ENCODE results near the gene CNN3.
"Not testable (repeated sequence)": the region's sequence is repeated elsewhere in the genome, so short reads cannot be mapped to it uniquely, and the experiment has no call there.

The CNN3 gene

DNA sequence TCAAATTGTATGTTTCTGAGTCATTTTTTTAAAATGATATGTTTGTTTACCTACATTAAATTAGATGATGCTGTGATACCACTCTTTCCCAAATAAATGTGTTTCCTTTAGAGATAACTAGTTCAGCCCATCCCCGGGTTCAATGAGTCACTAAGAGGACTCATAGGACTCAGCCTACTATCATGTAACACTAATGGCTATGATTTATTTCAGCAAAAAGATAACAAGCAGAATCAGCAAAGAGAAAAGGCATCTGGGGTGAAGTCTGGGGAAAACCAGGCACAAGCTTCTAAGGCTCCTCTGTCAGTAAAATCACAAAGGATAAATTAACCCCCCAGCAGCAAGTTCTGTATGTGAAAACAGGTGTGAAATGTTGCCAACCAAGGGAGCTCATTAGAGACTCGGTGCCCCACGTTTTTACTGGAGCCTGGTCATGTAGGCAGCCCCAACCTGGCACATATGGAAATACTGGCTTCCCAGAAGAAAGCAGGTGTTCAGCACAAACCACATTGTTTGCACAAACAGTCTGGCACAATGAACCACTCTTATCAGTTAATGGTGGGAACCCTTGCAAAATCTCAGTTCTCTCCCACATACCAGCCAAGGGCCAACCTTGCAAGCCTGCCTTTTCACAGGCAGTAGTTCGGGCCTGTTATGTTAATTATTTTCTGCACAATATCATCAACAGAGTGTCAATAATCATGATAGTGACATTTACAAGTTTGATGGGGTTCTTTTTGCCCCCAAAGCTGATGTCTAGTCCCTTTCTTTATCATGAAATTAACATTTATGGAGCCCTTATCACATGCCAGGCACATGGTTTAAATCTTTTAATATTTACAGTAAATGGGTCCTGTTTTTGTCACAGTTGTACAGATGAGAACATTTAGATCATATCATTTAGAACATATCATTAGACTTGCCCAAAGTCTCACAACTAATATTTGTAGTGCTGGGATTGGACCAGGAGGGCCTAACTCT, 23.1 kb upstream of the CNN3 start:
- DNase-seq, result no peak

GRCh38 chr1:94947437-94947836, 20.5 kb upstream of the CNN3 start:
- no peak for DNase-seq

DNA sequence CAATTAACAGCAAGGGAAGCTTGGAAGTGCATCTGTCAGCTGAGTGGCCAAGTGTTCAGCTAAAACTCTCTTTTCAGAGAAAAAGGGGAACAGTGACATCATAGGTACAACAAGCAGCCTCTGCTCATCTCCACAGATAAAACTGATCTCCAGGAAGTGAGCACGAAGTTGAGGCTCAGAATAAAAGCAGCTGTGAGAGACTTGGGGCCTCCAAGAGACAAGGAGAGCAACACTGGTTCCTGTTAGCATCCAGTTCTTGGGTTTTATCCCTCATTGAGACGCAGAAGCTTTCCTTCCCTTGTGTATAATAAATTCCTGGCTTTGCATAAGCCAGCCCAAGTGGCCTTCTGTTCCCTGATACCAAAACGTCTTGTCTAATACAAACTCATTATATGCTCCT, 20.0 kb upstream of the CNN3 start:
- DNase-seq, result no peak

DNA sequence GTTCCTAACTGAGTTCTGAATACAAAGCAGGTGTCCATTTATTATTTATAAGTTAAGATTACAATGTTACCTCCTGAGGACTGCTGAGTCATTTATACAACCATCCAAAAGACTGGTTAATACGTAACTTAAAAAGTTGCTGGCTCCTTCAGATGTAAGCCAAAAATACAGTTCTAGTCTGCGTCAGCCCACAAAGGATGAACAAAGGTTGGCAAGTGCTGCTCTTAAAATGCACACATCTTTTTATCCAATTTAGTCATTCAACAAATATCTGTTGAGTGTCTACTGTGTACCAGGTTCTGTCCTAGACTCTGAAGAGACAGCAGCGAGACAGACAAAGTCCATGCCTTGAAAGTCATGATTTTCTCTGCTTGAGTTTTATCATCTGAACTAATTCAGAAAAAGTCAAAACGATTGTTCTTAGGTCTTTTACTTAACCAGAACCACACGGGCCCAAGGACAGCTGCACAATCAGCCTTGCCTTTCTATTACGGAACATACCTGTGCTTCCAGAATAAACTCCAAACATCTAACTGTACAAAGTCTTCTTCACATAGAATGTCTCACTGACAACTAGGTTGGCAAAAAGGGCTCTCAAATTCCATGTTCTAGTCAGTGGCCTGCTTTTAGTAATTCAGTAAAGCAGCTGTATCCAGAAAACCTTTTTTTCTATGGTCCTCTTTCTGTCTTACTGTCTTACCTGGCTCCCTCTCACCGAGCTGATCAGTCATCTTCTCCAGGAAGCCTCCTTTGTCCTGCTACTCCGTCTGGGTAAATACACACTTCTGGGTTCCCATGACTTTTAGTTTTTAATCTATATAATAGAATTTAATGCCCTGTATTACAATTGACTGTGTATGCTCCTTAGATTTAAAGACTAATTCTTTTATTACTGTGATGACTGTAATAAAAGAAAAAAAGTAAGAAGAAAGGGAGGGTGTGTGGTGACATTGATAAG, 15.5 kb upstream of the CNN3 start:
- DNase-seq, result no peak

DNA sequence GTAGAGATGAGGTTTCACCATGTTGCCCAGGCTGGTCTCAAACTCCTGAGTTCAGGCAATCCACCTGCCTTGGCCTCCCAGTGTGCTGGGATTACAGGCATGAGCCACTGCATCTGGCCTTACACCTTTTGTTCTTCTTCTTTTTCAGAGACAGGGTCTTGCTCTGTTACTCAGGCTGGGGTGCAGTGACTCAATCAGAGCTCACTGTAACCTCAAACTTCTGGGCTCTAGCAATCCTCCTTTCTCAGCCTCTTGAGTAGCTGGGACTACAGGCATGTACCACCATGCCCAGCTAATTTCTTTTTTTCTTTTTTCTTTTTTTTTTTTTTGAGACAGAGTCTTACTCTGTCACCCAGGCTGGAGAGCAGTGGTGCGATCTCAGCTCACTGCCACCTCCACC, 14.6 kb upstream of the CNN3 start:
- DNase-seq, result not testable (repeated sequence)

DNA sequence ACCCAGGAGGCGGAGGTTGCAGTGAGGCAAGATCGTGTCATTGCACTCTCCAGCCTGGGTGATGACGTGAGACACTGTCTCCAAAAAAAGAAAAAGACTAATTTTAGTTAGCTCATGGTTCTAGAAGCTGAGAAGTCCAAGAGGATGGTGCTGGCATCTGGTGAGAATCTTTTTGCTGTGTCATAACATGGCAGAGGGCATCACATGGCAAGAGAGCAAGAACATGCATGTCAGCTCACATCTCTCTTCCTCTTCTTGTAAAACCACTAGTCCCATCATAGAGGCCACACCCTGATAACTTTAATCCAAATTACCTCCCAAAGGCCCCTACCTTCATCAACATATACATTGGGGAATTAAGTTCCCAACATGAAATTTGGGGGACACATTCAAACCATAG, 13.8 kb upstream of the CNN3 start:
- no peak for DNase-seq

DNA sequence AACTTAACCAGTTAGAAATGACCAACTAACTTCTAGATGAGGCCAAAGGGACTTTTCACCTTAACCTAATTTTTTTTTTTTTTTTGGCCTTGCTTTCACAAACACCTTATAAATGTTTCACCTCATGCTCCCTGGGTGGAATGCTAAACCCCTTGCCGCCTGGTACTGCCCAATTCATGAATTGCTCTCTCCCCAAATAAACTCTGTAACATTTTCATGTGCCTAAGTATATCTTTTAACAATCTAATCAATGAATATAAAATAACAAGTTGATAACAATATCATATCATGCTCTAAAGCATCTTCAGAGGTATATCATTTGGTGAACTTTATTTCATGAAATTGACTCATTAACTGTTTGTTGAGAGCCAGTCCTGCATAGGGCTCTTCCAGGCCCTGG, 10.9 kb upstream of the CNN3 start:
- no peak for DNase-seq

GRCh38 chr1:94936861-94937620, 10.1 kb upstream of the CNN3 start:
- no peak for DNase-seq

DNA sequence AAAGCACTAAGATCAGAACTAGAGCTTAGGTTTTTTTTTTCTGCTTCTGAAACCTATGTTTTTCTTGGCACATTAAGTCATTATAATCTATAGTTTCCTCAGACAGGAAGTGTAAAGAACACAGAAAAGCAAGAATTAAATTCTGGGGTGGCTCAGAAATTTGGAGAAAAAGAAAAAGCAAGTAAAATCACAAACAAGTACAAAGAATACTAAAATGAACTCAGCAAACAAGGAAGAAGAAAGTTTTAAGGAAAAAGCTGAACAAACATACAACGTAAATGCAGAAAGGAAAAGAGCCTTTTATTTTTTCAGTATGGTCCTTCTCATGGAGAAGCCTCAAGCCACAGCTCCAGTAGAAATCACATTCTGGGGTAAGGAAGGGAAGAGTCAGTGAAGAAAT, 8.6 kb upstream of the CNN3 start:
- DNase-seq, result no peak

- DNase-seq, result no peak
Observed at GRCh38 chr1:94935034-94935433, 8.1 kb upstream of the CNN3 start.

GRCh38 chr1:94934551-94934950, 7.6 kb upstream of the CNN3 start:
- no peak for DNase-seq

DNA sequence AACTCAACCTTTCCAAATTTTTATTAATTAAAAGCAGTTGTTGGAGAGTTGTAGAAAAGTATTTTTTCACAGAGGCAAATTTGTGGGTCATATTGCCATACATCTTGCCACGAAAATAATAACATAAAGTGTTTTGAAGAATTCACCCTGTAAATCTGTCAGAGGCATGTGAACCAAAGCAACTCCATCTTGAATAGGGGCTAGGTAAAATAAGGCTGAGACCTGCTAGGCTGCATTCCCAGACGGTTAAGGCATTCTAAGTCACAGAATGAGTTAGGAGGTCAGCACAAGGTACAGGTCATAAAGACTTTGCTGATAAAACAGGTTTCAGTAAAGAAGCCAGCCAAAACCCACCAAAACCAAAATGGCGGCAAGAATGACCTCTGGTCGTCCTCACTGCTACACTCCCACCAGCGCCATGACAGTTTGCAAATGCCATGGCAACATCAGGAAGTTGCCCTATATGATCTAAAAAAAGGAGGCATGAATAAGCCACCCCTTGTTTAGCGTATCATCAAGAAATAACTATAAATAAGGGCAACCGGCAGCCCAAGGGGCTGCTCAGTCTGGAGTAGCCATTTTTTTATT, 4.4 kb upstream of the CNN3 start:
- DNase-seq, result no peak

DNA sequence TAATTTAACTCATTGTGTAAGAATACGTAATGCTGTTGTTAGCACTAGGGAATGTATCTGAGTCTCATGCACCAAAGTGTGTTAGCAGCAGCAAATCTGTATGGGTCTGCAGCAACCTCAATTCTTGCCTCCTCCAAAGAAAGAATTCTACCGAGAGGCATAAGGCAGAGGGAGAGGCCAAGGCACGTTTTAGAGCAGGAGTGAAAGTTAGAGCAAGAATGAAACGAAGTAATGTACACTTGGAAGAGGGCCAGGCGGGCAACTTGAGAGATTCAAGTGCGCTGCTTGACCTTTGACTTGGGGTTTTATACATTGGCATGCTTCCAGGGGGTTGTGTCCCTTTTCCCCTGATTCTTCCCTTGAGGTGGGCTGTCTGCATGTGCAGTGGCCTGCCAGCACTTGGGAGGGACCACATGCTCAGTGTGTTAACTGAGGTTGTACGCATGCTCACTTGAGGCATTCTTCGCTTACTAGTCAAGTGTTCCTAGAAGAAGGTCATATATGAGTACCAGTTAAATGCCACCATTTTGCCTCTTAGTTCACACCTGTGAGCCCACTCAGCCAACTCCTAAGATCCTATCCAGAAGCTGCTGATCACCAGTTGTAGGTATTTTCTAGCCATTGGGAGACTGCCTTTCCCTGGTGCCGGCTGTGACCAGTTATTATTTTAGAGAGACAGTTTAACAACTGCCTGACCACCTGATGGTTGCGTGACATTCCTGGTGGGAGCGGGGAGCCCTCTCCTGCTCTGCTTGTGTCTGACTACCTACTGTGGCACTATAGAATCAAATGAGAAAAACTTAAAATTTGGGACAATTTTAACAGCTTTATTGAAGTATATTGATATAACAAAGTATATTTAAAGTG, 2.7 kb upstream of the CNN3 start:
- DNase-seq, result no peak

DNA sequence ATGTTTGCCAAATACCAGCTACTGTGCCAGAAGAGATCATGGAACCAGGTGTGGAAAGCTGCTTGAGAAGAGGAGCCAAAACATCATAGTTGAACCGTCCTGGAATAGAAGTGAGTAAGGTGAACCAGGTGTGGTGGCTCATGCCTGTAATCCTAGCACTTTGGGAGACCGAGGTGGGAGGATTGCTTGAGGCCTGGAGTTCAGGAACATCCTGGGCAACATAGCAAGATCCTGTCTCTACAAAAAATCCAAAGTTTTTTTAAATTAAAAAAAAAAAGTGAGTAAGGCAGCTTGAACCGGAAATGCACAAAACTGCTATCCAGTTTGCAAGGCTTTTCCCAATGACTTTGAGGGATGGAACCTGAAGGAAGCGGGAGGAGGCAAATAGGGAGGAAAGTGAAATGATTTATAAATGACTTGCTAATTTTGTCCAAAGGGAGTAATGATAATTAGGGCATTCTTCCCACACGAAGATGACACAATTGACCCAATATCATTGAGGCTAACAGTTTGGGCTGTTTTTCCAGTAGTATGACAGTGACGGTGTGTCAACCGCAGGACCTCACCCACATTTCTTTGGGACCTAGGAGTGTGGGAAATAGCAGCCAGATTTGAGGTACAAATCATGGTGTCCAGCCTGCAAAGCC, 1.5 kb upstream of the CNN3 start:
- DNase-seq, result no peak

- no peak for DNase-seq
Observed at GRCh38 chr1:94927405-94928175, 680 bp upstream of the CNN3 start.

DNA sequence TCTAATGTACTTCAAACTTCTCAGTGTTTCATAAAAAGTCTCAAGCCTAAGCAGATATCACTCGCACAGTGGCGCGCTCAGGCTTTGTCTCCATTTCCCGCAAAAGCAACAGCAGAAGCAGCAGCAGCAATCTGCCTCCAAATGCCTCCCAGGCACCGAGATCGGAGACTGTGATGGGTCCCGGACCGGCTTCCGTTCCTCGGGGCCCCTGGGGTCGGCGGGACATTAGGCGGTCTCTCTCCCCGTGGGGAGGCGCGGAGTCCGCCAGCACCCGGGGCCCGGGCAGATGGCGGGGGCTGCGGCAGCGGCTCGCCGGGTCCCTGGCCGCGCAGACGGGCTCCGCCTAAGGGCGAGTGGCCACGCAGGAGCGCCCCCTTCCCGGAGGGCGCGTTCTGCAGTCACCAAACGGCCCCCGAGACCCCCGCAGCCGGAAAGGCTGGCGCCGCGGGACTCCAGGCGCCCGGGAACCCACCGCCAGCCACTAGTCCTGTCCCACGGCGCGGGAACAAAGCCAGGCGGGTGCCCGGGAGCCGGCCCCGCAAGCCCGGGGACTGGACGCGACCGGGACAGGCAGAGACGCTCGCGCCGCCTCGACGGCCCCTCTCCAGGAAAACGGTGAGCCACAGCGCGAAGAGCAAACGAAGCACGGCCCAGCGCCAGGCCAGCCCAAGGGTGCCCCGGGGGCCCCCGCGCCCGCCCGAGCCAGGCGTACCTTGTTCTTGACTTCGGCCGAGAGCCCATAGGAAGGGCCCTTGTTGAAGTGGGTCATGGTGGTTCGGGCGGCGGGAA, 590 bp downstream of the CNN3 start:
- peak in 1 of 5 experiments; percentile 9 for DNase-seq

DNA sequence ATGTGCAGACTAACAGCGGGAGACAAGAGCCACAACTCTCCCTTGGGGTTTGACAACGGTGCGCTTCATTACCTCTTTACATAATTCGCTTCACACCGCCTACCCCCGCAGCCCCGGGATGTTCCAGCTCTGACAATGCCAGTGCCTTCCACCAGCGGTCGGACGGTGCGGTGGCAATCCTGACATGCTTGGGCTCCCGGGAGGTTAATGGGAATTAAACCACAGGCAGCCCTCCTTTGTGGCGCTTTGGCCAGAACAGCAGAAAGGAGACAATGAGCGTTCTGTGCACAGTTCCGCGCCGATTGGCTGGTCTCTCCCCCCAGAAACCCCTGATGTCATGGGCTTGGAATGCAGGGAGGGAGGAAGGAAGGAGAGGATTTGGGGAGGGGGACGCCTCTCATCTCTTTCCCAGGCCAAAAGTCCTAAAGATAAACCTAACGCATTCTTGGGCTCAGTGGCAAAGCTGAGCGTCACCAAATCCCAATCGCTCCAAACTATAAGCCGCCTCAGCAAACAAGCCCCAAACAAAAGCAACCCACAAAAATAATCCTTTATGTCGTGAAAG, 1.3 kb downstream of the CNN3 start:
- no peak for DNase-seq

DNA sequence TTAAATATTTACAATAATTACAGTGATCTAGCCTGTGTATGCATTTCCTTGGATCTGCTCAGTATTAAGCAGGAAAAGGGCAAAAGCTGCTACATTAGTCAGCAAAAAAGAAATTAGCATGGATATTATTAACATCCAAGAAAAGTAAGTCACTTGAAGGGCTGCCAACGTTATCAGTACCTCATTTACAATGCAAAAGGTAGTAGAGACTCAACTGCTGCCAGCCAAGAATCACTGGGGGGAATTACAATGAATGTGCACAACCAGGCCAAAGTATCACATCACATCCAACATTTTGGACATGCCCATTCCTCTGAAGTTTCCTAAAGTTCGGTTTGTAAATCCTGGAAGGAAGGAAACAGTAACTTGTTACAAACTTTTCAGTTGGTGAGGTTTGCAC, 1.9 kb downstream of the CNN3 start:
- no peak for DNase-seq
